ENCODE measurements around the gene IL17RA. TPM values are rescaled to one million over a fixed set of nuclear protein-coding genes. Genes with fewer than 3 reads are reported as not detected.

The IL17RA gene
- total RNA-seq, 1 donor: 7.3 TPM

DNA sequence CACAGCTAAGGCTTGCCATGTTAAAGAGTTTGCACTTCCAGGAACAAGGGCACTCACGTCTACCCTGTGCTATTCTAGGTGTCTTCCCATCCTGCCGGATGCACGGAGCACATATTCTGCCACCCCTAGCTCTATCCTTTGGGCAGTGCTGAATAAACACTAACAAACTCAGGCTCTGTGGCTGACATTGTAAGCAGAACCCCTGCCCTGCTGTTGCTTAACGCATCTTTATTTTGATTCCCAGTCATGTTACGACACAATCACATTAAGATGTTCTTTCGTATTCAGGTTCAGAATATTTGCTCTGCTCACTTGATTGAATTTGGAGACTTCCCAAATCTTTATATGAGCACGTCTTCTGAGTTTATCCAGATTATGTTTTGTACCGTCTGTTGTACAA lies 77.9 kb downstream of the IL17RA start:
- H3K4me3 ChIP-seq (ENCODE audit: low read depth, low read length): no peak overlapping the region
- TF ChIP-seq, protein P1, sequence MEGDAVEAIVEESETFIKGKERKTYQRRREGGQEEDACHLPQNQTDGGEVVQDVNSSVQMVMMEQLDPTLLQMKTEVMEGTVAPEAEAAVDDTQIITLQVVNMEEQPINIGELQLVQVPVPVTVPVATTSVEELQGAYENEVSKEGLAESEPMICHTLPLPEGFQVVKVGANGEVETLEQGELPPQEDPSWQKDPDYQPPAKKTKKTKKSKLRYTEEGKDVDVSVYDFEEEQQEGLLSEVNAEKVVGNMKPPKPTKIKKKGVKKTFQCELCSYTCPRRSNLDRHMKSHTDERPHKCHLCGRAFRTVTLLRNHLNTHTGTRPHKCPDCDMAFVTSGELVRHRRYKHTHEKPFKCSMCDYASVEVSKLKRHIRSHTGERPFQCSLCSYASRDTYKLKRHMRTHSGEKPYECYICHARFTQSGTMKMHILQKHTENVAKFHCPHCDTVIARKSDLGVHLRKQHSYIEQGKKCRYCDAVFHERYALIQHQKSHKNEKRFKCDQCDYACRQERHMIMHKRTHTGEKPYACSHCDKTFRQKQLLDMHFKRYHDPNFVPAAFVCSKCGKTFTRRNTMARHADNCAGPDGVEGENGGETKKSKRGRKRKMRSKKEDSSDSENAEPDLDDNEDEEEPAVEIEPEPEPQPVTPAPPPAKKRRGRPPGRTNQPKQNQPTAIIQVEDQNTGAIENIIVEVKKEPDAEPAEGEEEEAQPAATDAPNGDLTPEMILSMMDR (IDR thresholded peaks at IDR 0.05; ENCODE audit: insufficient read depth, low read depth, low read length): no peak
- DNase-seq (ENCODE audit: low read depth): peak; percentile 4

DNA sequence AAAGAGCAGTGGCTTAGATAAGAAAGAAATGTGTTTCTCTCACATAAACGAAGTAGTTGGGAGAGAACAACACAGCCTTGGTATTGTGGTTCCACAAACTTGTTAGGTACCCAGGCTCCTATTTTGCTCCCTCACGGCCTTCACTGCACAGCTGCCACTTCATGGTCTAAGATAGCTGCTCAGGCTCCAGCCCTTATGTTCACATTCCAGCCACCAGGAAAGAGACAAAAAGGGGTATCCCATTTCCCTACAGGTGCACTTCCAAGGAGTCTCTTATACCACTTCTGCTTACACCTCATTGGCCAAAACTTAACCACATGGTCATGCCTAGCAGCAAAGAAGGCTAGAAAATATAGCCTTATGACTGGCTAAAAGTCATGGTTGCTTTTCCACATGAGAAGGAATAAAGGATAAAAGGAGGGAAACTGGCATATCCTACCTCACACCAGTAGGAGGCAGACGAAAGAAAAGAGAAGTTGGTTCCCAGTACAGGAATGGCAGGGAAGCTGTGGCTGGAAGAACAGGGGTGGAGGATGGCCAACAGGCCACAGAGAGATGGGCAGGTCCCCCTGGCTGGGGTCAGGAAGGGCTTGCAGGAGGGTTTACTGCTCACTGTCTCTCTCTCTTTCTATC lies 79.7 kb downstream of the IL17RA start:
- TF ChIP-seq, protein P1 (IDR thresholded peaks at IDR 0.05; ENCODE audit: insufficient read depth, low read depth, low read length): peak; percentile 26
- no peak for DNase-seq (ENCODE audit: low read depth)
- no peak overlapping the region for H3K4me3 ChIP-seq (ENCODE audit: low read depth, low read length)

Other genes starting within 250 kb of the IL17RA start
- gene GAB4, start 76.8 kb upstream of the IL17RA start, total RNA-seq: not detected in 2 replicates
- gene TMEM121B, start 36.4 kb downstream of the IL17RA start, total RNA-seq: under 0.01 TPM in 2 replicates
- gene HDHD5, start 74.3 kb downstream of the IL17RA start, total RNA-seq: 24.2 and 28.7 TPM in 2 replicates
- 1.3 and 6.1 TPM in 2 replicates for gene ADA2, start 134.4 kb downstream of the IL17RA start, total RNA-seq